ENCODE measurements around the gene LDAH.

LDAH gene

DNA sequence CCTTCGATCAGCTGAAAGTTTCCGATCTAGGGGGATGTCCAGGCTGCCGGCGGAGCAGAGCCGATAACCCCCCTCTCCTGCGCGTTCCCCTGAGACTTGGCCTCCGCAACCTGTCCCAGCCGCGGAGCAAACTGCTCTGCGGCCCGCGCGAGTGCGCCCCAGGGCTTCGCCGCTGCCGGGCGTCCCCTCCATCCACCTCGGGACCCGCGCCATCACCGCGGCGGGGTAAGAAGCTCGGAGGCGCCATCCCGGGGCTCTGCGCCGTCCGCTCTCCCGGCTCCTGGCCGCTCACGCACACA, 156.9 kb downstream of the LDAH start:
- no peak for DNase-seq

DNA sequence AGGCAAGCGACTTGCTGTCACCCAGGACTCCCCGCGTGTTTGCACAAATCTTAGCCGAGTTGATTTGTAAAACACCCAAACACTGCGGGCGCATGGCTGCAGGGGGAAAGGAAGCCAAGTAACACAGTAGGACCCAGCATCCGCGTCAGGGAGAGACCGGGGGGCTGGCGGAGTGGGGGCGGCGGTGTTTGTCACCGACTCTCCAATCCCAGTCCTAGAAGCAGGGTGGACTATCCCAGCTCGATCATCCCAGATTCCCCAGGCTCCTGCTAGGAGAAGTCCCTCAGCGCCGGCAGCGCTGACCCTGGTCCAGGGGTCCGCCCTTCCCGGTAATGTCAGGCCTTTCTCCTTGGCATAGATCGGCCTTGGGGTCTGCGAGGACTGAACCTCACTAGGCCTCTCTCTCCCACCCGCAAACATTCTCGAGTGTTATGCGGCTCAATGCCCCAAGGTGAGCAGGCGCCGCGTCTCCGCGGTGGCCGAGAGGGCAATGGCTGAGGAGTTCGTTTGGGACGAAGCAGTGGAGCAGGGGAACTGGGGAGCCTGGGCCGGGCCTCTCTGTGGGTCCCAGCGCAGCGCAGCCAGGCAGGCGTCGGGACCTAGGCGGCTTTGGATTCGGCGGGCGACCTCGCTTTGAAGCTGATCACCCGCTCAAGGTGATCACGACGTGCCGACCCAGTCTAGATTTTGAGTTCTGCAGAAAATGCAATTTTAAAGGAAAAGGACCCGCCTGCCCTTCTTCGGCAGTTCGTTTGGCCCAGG, 157.5 kb downstream of the LDAH start:
- no peak for DNase-seq

GRCh38 chr2:20664431-20665242, 158.3 kb downstream of the LDAH start:
- no peak for DNase-seq

- DNase-seq = no peak
Observed at GRCh38 chr2:20664071-20664390, 158.9 kb downstream of the LDAH start.

DNA sequence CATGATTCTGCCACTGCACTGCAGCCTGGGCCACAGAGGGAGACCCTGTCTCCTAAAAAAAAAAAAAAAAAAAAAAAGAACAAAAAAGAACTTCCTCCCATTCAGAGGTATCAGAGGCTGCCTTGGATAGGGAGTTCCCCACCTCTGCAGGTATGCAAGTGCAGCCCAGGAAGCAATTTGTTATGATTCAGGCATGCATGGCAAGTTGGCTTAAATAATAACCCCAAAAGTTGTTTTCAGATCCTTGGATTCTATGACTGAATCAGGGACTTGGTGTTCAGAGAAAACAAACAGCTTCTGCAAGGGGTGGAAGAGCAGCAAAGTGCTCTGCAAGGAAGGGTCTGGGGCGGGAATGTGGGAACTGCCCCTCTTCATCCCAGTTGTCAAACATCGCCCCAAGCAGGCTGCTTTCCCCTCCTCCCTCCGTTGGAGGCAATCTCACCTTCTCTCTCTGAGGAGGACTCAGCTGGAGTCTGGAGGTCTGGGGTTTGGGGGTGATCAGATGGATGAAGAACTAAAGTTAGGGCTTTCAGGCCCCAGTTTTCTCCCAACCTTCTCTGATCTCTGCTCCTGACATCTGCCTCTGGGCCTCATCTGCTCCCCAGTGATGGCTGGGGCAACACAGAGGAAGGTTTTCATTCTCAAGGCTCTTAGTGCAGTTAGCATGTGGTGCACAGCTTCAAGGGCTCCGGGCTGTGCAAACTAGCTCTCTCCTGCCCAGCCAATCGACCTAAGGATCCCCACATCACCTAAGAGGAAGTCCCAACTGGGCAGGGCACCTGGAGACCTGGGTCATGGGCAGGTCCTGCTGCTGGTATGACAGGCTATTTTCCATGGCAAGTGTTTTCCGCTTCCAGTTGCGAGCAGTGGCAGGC, 159.5 kb downstream of the LDAH start:
- DNase-seq = no peak

- no peak for DNase-seq
Observed at GRCh38 chr2:20662308-20662937, 160.5 kb downstream of the LDAH start.

DNA sequence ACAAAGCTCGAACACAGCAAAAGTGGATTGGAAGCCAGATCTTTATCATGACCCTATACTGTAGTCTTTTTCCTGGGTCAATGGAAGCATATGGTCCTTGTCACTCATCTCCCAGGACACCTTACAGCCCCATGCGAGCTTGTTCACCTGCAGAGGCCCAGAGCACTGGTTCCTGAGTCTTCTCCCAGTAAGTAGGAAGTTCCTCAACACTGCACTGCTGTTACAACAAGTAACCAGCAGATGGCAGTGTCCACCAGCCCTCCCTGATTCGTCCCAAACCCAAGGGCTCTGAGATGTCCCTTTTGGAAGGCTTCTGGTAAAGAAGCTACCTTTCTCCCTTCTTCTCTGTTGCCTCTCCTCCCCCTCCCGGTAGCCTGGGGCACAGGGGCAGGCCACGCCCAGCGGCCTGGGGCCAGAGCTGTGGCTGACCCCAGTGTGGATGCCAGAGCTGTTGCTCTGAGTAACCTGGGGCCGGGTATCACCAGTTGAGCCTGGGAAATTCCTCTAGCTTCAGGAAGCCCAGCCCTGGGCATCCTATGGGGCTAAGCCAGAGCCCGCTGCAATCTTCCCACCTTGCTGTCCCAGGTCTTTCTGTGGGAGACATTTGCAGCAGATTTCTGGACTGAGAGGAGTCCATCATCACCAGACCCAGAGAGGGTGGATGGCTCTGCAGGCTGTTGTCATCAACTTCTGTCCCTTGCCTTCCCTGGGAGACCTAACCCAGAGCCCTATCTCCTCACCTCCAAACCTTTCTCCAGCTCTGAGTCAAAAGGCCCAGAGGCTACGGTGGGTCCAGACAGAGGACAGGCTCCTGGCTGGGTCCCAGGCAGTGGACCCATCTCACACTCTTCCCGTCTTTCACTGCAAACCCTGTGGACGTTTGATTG, 161.2 kb downstream of the LDAH start:
- DNase-seq = peak; percentile 53 to 57

DNA sequence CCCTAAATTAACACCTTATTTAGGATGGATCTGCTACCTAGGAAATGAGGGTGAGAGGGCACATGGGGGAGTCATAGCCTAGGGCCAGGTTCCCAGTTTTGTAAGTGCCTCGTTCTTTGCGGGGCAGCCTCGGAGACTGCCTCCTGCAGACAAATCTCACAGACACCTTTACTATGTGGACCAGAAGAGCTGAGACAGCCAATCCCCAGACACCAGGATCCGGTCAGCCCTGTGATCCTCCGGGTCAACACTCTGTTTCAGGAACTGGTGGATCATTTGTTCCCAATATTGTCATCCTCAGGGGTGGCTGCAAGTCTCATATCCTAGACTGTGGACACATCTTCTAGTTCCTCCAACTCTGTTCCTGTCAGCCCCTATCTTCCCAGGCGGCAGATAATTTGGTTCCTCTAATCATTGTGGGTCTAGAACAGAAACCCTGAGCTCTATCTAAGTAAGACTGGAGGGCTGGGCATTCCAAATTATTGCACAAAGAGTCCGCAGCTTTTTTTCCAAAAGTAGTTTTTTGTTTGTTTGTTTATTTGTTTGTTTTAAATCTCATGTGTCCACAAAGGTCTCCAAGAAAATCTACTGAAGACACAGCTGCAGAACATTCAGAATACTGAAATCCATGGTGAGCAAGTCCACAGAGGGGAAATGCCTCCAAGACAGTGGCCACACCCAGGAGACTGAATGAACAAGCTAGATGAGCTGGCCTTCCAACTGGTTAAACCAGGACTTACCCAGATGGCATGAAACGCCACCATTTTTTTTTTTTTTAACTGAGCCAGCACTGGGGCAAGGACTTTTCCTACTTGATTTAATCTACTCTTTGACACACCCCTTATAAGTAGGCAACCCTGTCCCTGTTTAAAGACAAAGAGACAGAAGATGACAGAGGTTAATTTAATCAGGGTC, 162.1 kb downstream of the LDAH start:
- no peak for DNase-seq

DNA sequence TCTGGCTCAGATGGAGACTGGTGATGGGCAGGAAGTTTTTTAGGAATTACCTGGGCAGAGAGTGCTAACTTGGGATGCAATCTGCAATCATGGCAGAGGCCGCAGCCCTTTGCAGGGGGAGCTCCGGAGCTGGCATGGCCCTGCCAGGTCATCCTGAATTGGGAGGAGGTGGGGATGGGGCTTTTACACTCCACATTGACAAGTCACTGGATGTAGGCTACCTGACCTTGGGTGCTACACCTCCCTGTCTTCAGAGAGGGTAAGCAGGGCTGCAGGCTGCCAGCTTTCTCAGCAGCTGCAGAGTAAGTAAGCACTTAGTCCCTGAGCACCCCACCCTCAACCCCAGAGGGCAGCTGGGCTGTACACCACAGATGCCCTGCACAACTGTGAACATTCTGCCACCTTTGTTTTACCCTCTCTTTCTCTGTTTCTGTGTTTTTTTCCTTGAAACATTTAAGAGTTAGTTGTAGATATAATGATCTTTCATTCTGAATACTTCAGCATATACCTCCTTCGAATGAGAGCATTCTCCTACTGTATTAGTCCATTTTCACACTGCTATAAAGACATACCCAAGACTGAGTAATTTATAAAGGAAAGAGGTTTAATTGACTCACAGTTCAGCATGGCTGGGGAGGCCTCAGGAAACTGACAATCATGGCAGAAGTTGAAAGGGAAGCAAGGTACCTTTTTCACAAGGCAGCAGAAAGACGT, 165.2 kb downstream of the LDAH start:
- no peak for DNase-seq

GRCh38 chr2:20656561-20656960, 166.3 kb downstream of the LDAH start:
- no peak for DNase-seq

- no peak for DNase-seq
Observed at GRCh38 chr2:20654535-20654813, 168.4 kb downstream of the LDAH start.

DNA sequence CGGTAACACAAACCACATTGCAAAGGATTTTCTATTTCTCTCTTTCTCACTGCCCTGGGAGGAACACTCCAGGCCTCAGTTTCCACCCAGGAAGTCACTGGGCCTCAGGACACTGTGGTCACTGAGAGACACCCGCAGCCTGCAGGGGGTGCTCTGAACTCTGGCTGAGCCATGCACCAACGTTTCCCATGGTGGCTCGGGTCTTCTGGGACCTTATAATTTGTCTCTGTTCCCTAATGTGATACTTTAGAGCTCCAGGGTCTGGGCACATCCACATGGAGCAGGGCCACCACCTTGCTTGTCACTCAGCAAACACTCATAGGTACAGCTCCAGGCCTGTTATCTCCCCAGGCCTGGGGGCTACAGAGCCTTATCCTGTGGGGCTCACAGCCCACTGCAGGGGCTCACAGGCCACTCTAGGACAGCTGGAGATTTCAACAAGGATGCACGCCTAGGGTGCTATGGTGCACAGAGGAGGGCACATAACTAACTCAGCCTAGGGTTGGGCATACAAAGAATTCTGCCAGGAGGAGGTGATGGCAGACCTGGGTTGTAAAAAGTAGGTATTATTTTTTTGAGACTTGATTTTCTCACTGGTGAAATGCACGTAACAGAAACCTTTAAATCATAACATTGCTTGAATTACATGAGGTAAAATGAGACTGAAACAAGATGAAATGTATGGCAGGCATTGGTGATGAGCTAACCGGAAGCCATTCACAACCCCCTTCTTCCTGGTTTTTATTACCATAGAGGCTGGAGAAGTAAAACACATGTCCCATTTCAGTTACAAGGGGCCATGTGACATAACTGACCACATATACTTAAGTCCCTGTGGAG, 169.0 kb downstream of the LDAH start:
- DNase-seq = no peak

GRCh38 chr2:20652673-20653575, 170.0 kb downstream of the LDAH start:
- DNase-seq = no peak

GRCh38 chr2:20652141-20652540, 170.8 kb downstream of the LDAH start:
- no peak for DNase-seq

- DNase-seq = no peak
Observed at GRCh38 chr2:20651731-20652099, 171.2 kb downstream of the LDAH start.

GRCh38 chr2:20650877-20651730, 171.8 kb downstream of the LDAH start, which contains the start of gene HS1BP3:
Gene HS1BP3, minus strand, starts transcription at chr2:20651098. Its CDS starts 35 bp downstream, at chr2:20651063.
- peak; percentile 76 to 79 for DNase-seq

DNA sequence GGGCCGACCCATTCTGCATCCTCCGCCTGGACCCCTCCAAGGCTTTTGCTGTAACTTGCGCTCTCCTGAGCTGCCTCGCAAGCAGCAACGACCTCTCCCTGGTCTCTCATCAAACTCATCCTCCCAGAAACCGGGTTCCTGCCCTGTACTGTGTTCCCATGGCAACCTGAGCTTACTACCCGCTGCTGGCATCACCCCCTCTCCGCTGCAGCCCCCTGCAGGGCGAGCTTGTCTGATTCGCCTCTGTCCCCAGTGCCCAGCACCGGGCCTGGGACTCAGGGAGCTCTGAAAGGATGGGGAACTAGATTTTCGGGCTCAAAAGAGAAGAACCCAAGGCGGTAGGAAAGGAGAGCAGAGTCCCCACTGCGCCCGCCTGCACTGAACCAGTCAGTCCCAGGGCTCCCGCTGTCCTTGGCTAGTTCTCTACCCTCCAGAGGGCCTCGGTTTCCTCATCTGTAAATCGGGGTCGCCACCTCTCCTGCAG, 172.5 kb downstream of the LDAH start:
- DNase-seq = no peak

Data from activated CD4-positive, alpha-beta T cell treated with anti-CD3 and anti-CD28 coated beads, Interleukin-2, amount 50 U/mL, for 4 hours (primary cell).